ENCODE results near the gene SERPINE2.

Gene SERPINE2

GRCh38 chr2:224030786-224031185 lies 8.3 kb downstream of the SERPINE2 start:
- no peak for TF ChIP-seq CTCF (conservative IDR thresholded peaks at IDR 0.05; ENCODE audit: control insufficient read depth, insufficient read depth, low read depth, low read length)
- DNase-seq (ENCODE audit: low read depth), result no peak
- H3K4me3 ChIP-seq (ENCODE audit: control insufficient read depth, low read depth, low read length), result no peak overlapping the region

DNA sequence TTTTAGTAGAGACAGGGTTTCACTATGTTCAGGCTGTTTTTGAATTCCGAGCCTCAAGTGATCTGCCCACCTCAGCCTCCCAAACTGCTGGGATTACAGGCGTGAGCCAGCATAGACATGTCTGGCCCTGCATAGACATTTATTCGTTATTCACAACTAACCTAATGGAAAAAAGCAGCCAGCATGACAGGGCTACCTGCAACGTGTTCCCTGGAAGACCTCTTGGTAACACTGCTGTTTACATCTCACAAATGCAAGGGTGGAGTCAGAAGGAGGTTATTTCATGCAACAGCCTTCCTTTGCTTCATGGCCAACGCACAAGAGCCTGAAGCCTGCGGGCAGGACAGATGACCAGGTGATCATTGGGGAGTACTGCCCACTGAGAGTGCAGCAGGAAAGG lies 9.2 kb downstream of the SERPINE2 start:
- TF ChIP-seq CTCF (conservative IDR thresholded peaks at IDR 0.05; ENCODE audit: control insufficient read depth, insufficient read depth, low read depth, low read length), result no peak
- no peak for DNase-seq (ENCODE audit: low read depth)
- H3K4me3 ChIP-seq (ENCODE audit: control insufficient read depth, low read depth, low read length), result no peak overlapping the region

DNA sequence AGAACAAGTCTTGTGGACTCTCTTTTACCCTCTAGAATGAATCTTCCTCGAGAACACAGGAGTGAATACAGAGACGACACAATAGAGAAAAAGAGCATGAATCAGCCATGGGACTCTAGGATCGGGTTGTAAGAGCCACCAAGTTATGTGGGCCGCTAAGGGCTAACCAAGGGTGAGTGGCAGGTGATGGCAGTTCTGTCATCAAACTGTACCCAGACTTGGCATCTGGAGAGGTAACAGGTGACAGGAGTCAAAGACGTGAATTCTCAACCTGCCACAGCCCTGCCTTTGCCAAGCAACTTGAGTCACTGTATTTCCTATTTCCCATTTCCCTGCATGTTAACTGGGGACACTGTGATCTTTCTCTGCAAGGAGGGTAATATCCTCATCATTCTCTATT lies 11.2 kb downstream of the SERPINE2 start:
- H3K4me3 ChIP-seq (ENCODE audit: control insufficient read depth, low read depth, low read length), result no peak overlapping the region
- TF ChIP-seq CTCF (conservative IDR thresholded peaks at IDR 0.05; ENCODE audit: control insufficient read depth, insufficient read depth, low read depth, low read length), result no peak
- no peak for DNase-seq (ENCODE audit: low read depth)

DNA sequence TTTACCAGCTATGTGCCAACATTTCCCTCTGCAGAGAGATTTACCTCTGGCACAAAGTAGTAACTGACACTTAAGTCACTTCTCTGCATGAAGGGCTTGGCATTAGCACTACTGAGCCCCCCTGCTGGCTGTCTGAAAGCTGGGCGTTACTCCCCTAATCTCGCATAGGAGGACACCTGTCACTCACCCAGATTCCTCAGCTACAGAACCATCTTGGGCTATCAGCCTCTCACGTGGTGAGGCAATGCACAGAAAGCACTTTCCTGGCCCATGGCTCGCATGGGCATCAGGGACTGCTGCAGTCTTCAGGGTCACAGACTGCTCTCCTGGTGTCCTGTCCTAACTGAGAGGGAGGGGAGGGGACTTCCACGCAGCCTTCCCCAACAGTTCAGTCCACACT lies 12.0 kb downstream of the SERPINE2 start:
- H3K4me3 ChIP-seq (ENCODE audit: control insufficient read depth, low read depth, low read length), result no peak overlapping the region
- TF ChIP-seq CTCF (conservative IDR thresholded peaks at IDR 0.05; ENCODE audit: control insufficient read depth, insufficient read depth, low read depth, low read length), result no peak
- DNase-seq (ENCODE audit: low read depth), result no peak

GRCh38 chr2:224025874-224026273 lies 13.2 kb downstream of the SERPINE2 start:
- no peak for DNase-seq (ENCODE audit: low read depth)
- H3K4me3 ChIP-seq (ENCODE audit: control insufficient read depth, low read depth, low read length), result no peak overlapping the region
- no peak for TF ChIP-seq CTCF (conservative IDR thresholded peaks at IDR 0.05; ENCODE audit: control insufficient read depth, insufficient read depth, low read depth, low read length)

- DNase-seq (ENCODE audit: low read depth), result no peak
- no peak for TF ChIP-seq CTCF (conservative IDR thresholded peaks at IDR 0.05; ENCODE audit: control insufficient read depth, insufficient read depth, low read depth, low read length)
These were observed 14.8 kb downstream of the SERPINE2 start for GRCh38 chr2:224024270-224024669.

GRCh38 chr2:224023188-224023587 lies 15.9 kb downstream of the SERPINE2 start:
- TF ChIP-seq CTCF (conservative IDR thresholded peaks at IDR 0.05; ENCODE audit: control insufficient read depth, insufficient read depth, low read depth, low read length), result no peak
- DNase-seq (ENCODE audit: low read depth), result peak; percentile 62
- no peak overlapping the region for H3K4me3 ChIP-seq (ENCODE audit: control insufficient read depth, low read depth, low read length)

More at GRCh38 chr2:224024270-224024669, 14.8 kb downstream of the SERPINE2 start:
- H3K4me3 ChIP-seq (ENCODE audit: control insufficient read depth, low read depth, low read length), result no peak overlapping the region

Measured in fibroblast of mammary gland (primary cell).